ENCODE measurements around the gene PRR11.

DNA sequence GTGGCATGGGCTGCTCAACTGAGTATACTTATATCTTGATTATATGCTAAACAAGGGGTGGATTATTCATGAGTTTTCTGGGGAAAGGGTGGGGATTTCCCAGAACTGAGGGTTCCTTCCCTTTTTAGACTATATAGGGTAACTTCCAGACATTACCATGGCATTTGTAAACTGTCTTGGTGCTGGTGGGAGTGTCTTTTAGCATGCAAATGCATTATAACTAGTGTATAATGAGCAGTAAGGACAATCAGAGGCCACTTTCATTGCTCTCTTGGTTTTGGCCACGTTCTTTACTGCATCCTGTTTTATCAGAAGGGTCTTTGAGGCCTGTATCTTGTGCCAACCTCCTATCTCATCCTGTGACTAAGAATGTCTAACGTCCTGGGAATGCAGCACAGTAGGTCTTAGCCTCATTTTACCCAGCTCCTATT lies 12.0 kb downstream of the PRR11 start:
- TF ChIP-seq CTCF (IDR thresholded peaks at IDR 0.05; ENCODE audit: low read length) (no peak), EZH2 (optimal IDR thresholded peaks at IDR 0.05; ENCODE audit: low read depth, low read length) (no peak)
